ENCODE measurements around the gene MAP3K3.

The MAP3K3 gene

DNA sequence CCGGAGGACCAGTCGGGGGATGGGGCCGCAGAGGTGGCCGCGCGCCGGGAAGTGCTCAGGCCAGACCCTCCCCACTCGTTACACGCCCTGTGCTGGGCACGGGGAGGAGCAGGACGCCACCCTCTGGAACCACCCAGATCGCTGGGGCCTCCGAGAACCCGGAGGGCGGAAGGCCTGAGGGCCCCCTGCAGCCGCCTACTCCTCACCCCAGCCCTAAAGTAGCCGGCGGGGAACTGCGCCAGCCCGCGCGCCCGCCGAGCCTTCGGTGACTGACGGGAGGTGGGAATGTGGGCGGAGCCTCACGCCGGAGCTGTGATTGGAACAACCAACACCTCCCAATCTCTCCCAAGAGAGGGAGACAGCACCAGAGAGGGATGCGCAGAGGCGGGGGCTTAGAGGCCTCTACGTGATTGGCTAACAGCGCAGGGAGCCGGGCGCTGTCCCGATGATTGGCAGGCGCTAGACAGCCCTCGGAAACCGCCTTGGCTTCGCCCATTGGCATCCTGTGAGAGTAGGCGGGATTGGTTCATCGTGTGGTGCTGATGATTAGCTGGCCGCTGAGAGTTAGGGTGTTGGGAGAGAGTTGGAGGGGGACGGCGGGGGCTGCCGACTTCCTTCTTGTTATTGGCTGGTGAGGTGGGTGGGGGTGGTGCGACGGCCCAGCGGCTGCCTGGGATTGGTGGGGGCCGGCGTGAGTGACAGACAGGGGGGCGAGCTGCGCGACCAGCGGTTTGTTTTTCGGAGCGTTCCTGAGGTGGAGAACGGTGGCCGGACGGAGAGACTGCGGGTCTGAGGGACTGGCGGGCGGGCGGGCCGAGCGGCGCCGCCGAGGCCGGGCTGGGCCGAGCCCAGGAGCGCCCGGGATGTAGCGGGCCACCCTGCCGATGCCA, at the start of gene MAP3K3:
Gene MAP3K3 (plus strand): TSS at position 734 of the 890 bp plus-strand sequence. CDS start 343 bp downstream, outside the sequence.
- DNase-seq (ENCODE audit: low read depth in 2 of 2, low spot score in 1 of 2) = peak; percentile 92 to 93

DNA sequence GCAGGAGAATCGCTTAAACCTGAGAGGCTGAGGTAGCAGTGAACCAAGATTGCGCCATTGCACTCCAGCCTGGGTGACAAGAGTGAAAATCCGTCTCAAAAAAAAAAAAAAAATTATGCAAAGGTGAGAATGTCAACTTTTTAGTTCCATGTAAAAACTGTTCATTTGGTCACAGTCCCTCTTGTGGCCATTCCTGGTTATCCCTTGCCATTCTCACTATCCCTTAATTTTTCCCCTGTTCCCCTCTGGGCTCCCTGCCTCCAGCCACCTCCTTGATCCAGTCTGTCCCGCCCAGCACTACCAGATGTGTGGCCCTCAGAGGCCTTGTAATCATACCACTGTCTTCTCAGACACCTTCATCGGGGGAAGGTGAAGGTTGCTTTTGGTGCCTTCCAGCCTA, 48.6 kb upstream of the MAP3K3 start:
- DNase-seq (ENCODE audit: low read depth in 2 of 2, low spot score in 1 of 2) = no peak

DNA sequence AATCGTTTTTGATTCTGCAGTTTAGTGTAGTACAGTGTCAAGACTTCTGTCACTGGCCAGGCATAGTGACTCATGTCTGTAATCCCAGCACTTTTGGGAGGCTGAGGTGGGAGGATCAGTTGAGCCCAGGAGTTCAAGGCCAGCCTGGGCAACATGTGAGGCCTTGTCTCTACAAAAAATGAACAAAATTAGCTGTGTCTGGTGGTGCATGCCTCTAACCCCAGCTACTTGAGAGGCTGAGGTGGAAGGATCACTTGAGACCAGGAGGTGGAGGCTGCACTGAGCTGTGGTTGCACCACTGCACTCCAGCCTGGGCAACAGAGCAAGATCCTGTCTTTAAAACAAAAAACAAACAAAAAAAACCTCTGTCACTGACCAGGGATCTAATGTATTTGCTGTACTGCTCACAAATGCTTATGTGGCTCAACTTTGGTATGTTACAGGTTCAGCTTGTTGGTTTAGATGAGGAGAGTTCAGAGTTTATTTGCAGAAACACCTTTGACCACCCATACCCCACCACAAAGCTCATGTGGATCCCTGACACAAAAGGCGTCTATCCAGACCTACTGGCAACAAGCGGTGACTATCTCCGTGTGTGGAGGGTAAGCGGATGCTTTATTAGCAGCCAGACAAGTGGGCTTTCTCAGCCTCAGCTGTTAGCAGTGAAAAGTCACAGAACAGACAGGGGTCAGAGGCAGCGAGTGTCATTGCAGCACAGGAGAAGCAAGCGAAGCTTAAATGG, 44.0 kb upstream of the MAP3K3 start:
- DNase-seq (ENCODE audit: low read depth in 2 of 2, low spot score in 1 of 2) = no peak

DNA sequence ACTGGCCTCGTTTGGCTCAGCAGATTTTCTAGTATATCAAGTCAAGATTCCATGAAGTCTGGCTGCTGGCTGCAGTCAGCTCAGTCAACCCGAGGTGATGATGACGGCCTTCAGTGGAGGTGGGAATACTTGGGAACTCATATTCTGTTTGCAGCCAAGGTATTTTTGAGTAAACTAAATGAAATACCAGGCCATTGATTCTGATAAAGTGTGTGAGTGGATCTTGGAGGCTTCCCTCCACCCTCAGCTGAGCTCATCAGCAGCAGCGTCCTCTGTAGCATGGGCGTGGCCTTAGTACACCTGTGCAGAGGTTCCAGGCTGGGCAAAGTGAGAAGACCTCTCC, 43.5 kb upstream of the MAP3K3 start:
- DNase-seq (ENCODE audit: low read depth in 2 of 2, low spot score in 1 of 2) = no peak

DNA sequence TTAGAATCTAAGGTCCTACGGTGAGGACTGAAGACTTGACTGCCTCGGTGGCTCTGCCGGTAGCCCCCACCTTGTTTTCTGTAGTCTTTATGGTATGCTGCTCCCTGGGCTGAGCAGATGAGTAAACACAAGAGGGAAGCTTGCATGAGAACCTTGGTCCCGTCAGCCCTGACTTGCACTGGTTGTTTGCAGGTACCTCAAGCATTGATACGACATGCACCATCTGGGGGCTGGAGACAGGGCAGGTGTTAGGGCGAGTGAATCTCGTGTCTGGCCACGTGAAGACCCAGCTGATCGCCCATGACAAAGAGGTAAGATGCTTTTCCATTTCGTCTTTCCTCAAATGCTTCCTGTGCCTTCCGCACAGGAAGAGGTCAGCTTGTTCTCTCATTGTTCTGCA, 42.6 kb upstream of the MAP3K3 start:
- DNase-seq (ENCODE audit: low read depth in 2 of 2, low spot score in 1 of 2) = no peak

DNA sequence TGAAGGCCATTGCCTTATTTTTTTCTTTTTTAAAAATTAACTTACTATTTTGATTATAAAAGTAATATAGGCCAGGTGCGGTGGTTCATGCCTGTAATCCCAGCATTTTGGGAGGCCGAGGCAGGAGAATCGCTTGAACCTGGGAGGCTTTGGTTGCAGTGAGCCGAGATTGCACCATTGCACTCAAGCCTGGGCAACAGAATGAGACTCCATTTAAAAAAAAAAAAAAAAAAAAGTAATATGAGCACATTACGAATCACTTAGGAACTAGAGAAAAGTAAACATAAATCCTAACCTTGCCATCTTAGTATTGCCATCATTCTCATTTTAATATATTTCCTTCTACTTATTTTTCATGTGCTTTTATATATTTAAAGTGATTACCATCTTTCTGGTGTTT, 34.4 kb upstream of the MAP3K3 start:
- no peak for DNase-seq (ENCODE audit: low read depth in 2 of 2, low spot score in 1 of 2)

DNA sequence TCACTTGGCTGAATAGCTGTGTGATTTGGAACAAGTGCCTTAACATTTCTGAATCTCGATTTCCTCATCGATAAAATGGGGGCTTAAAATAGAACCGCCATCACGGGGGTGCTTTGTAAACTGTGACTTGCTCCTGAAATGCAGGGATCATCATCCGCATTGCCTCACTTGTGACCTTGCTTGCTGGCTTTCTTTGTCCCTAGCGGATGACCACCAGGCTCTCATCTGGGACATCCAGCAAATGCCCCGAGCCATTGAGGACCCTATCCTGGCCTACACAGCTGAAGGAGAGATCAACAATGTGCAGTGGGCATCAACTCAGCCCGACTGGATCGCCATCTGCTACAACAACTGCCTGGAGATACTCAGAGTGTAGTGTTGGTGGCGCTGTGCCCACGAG, 33.4 kb upstream of the MAP3K3 start:
- DNase-seq (ENCODE audit: low read depth in 2 of 2, low spot score in 1 of 2) = no peak

DNA sequence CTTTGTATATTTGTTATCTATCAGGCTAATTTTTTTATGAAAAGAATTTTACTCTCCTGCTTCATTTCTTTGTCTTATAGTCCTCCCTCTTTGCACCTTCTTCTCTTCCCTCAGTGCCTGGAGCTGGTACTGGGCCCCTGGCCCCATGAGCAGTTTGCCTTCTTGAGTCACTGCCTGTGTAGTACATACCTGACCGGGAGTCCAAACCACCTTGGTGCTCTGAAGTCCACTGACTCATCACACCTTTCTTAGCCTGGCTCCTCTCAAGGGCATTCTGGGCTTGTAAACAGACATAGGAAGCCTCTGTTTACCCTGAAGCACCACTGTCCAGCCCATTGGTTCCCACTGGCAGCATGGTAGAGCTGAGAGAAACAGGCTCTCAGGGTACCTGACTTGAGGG, 32.6 kb upstream of the MAP3K3 start:
- no peak for DNase-seq (ENCODE audit: low read depth in 2 of 2, low spot score in 1 of 2)

DNA sequence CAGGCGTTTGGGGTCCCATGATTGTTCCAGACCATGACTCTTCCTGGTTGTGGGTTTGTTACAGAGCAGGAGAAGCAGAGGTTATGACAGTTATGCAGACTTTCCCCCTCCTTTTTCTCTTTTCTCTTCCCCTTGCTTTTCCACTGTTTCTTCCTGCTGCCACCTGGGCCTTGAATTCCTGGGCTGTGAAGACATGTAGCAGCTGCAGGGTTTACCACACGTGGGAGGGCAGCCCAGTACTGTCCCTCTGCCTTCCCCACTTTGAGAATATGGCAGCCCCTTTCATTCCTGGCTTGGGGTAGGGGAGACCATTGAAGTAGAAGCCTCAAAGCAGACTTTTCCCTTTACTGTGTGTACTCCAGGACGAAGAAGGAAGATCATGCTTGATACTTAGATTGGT, 29.4 kb upstream of the MAP3K3 start:
- no peak for DNase-seq (ENCODE audit: low read depth in 2 of 2, low spot score in 1 of 2)

DNA sequence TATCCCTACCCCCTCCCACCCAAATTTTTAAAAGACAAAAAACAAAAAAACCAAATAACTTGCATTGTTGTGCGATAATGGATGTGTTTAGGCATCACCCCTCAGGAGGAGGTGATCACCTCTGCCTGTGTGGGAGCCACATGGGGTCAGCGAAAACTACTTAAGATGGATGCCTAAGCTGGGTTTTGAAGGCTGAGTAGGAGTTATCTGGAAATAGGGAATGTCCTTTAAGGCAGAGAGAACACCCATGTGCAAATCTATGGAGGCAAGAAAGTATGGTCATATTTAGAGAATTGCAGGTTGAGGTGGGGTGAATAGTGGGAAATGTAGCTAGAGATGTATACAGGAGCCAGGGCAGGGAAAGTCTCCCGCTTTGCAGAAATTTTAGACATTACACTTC, 27.1 kb upstream of the MAP3K3 start:
- DNase-seq (ENCODE audit: low read depth in 2 of 2, low spot score in 1 of 2) = no peak

DNA sequence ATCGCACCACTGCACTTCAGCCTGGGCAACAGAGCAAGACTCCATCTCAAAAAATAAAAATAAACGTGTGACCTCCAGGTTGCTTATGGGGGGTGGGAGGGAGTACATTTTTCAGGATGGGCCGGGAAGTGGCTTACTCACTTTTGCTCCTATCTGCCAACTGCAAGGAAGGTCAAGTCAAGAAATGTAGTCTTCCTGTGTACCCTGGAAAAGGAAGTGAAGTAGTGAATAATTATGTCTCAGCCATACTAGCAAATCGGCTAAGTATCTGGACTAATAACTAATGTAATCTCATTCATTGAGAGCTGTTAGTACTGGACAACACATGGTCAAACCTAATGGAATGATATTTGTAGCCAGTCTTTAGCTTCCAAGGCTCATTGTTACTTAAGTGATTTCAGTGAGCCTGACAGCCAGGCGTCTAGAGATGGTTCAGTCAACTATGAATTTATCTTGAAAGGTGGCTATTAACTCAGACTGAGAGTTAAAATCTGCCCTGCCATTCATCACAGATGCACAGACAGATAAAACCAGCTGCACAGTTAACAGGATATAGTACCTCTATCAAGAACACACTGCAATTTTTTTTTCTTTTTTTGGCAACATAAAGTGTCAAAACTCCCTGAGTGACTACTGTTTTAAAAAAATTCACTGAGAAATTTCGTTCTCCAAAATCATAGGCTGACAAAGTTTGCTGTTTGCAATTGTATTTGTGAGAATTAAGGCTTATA, 25.2 kb upstream of the MAP3K3 start:
- DNase-seq (ENCODE audit: low read depth in 2 of 2, low spot score in 1 of 2) = no peak

DNA sequence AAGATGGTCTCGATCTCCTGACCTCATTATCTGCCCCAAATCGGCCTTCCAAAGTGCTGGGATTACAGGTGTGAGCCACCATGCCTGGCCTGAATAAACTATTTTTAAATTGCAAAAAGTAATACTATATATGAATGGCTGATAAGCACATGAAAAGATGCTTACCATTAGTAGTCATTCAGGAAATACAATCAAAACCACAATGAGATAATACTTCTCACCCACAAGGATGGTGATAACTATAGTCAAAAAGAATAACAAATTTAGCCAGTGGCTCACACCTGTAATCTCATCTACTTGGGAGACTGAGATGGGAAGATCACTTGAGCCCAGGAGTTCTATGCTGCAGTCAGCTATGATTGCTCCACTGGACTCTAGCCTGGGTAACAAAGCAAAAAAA, 23.9 kb upstream of the MAP3K3 start:
- no peak for DNase-seq (ENCODE audit: low read depth in 2 of 2, low spot score in 1 of 2)

DNA sequence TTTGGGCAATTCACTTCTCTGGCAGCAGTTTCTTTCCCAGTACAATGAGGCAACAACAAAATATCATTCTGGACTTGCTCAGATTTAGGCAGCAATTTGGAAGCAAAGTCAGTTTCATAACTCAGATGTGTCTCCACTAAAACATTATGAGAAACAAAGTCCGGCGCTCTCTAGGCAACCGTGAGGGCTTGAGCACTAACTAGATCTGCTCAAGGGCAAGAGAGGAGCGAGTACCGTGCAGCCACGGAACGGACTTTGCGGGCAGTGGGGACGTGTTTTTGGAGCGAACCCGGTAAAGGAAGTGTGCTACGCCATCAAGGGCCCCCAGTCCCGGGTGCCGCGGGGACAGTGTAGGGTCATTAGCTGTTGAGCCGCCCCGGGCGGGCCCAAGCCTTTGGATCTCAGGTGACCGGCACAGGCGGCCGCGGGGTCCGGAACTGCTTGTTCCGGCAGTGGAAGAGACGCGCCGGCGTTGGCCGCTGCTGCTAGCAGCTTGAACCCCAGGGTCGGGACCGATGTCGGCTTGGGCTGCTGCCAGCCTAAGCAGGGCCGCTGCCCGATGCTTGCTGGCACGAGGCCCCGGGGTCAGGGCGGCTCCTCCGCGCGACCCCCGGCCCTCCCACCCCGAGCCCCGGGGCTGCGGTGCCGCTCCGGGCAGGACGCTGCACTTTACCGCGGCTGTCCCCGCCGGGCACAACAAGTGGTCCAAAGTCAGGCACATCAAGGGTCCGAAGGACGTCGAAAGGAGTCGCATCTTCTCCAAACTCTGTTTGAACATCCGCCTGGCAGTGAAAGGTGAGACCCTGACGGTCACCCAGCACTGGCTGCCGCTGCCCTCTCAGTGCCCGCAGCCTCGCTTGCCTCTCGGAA, 21.4 kb upstream of the MAP3K3 start, which contains the start of gene TACO1:
Gene TACO1 (plus strand): TSS at position 327 of the 870 bp plus-strand sequence. CDS start 189 bp downstream, at position 516.
- peak; percentile 50 to 54 for DNase-seq (ENCODE audit: low read depth in 2 of 2, low spot score in 1 of 2)

DNA sequence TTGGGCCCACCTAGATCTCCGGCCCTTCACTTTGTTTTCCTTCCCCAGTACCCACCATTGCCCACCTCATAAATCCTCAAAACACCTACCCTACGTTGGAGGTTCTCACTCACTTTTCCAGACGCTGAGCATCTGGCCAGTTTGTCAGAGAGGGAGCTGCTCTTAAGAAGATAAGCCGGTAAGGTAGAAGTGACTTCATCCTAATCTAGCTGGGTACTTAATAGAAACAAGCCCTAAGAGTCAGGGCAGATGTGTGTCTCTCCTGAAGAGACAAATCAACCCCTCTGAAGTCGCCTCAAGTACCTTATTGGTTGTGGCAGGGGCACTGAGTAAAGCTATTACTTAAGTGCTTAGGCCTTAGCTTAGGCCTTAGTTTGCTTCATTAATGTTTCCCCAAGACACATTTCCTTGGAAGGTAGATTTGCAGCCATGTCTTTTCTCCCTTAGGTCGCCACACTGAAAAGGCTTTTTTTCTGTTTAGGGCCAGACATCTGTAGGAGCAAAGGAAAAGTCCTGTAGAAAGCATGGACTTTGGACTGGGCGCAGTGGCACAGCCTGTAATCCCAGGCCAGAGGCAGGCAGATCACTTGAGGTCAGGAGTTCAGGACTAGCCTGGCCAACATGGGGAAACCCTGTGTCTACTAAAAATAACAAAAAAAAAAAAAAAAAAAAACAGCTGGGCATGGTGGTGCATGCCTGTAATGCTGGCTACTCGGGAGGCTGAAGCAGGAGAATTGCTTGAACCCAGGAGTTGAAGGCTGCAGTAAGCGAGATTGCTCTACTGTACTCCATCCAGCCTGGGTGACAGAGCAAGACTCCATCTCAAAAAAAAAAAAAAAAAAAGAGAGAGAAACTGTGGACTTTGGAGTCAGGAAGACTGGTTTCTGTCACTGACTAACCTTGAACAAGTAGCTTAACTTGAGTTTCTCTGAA, 20.5 kb upstream of the MAP3K3 start:
- DNase-seq (ENCODE audit: low read depth in 2 of 2, low spot score in 1 of 2) = no peak

DNA sequence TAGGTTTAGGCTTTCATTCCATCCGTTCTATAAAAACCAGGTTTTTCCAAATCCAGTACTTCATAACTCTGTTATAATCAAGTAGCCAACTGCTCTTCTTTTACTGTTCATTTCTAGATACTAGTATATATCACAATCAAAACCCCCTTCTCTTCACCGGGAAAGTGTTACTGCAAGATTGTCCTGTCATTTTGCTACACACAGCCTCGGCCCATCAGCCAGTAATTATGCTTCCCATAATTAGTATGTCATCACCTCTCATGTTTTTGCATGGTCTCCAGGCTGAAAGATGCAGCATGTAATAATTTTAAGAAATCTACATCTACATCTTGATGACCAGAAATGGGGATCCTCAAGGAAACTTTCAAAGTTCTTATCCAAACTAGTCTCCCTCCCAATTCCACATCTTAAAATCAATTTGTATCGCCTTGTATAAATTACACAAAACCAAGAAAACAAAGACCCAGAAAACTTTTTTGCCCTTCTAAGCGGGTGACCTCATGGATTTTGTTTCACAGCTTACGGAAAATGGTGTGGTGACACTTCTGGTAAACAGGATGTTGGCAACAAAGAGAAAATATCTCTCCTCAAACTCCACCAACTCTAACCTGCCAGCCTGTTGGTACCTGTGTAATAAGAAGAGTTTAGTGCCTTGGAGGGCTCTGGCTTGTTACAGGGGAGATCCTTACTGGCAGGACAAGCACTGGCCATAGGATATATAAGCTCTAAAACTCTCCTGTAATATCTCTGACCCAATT, 12.2 kb upstream of the MAP3K3 start:
- no peak for DNase-seq (ENCODE audit: low read depth in 2 of 2, low spot score in 1 of 2)

DNA sequence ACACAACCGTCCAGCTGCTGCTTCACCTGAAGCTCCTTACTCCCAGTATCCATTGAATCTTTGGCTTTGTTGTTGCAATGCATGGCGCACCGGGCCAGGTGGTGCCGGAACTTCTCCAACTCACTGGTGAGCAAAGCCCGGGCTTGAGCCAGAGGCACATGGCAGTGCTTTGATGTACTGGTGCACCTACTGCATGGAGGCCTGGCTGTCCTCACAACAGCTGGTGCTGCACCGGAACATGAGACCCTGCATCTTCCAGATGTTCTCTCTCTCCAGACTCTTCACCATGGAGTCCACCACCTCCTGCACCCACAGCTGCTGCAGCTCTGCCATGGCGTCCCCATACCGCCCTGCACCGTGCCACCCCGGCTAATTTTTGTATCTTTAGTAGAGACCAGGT, 11.4 kb upstream of the MAP3K3 start:
- no peak for DNase-seq (ENCODE audit: low read depth in 2 of 2, low spot score in 1 of 2)

DNA sequence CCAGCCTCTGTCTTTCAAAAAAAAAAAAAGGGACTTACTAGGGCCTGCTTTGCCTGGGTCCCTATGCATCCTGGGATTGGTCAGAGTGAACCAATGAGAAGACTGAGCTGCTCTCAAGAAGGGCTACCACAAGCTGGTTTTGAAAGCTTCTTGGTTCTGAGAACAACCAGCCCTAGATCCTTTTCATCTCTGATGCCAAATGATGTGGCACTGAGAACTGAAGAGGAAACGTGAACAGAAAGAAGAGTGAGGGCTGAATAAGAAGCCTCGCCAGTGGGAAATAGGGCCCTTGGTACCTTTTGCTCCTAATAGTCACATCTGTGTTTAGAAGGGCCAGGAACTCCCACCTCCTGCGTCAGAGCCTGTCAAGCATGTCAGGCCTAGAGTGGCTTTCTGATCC, 10.9 kb upstream of the MAP3K3 start:
- no peak for DNase-seq (ENCODE audit: low read depth in 2 of 2, low spot score in 1 of 2)

DNA sequence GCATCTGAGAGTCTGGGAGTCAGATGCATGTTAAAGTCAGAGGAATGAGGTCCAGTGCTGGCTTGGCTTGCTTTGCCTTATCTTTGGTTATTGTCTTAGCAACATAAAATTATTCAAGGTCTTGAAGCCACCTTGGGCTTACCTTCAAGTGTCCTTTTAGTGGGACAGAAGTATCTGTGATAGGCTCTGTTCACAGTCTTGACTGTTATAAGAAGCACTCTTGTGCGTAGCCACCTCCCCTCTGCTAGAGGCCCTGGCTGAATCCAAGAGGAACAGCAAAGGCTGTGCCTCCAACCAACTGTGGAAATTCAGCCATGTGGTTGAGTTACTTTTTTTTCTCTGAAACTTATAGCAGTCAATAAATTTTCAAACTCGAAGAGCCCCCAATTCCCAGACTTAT, 8.6 kb upstream of the MAP3K3 start:
- no peak for DNase-seq (ENCODE audit: low read depth in 2 of 2, low spot score in 1 of 2)

DNA sequence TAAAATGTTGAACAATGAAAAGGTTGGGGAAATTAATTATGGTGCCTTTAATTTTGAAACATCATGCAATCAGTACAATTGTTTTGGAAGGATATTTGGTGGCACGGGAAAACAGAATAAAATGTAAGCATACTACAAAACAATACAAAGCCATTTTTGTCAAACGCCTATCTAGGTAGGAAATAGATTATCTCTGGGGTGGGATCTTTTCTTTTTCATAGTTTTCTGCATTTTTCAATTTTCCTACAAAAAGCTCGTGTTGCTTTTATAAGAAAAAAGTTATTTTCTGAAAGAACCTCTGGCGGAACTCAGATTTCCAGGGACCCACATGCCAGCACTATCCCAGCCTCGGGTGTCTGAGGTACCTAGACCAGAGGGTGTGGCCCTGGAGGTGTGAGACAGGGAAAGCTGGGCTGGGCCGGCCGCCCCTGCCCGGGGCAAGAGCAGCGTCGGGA, 961 bp upstream of the MAP3K3 start:
- DNase-seq (ENCODE audit: low read depth in 2 of 2, low spot score in 1 of 2) = no peak
